NCI-H2081 (cell line): ENCODE data around the gene GZMA.
"Not testable (repeated sequence)": the region's sequence is repeated elsewhere in the genome, so short reads cannot be mapped to it uniquely, and the experiment has no call there.

Experiments used
- DNase-seq, 2 experiments: peaks; one replicate each; lab custom pipeline; 2025; lab: John Stamatoyannopoulos, UW

The GZMA gene

GRCh38 chr5:55102348-55102747 is at the start of gene GZMA:
Gene GZMA (plus strand): TSS chr5:55102646. CDS start chr5:55102683, 37 bp downstream.
- no peak for DNase-seq

DNA sequence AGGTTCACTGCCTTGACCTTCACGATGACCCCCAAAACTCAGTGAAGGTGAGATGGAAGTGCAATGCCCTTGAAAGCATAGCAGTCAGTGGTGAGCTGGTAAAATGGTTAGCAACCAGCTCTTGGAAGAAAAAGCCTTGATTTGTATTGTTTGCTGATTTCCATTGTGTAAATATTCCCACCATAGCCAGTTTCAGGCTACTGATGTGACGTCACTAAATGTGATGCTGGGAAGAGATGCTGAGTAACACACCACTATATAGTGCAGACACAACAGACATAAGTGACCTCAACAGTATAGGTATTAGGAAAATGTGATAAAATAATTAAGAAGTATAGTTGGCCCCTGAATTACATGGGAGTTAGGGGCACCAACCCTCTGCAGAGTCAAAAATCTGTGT is 47.3 kb upstream of the GZMA start:
- DNase-seq, result no peak

DNA sequence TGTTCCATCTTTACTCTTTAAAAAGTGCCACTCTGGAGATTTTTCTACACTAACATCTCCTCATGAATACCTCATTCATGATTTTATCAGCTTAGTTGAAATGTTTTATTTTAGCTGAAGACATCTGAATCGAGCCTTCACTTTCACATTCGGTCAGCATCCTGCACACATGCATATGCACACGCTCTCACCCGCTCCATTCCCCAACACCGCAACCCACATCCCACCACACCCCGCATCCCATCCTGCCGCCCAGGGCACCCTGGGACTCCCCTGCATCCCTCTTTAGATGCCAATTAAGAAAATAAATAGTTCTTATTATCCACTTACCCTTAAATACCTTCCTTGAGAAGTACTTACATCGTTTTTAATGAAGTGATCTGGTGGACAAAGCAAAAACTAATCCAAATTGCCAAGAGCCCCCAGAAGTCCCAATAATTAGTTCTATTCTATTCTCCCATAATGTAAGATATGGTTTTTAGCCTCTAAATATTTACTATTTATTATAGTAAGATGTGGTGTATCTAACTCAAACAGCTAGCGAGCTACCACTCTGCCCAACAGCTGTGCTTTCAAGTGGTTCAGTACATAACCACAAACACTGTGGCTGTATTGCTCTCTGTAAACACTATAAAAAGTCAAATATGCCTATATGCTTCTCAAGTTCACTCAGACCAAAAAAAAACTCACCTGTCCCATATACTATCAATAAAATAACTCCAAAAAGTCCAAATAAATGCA is 40.2 kb upstream of the GZMA start:
- no peak for DNase-seq

- no peak for DNase-seq
These were observed 39.1 kb upstream of the GZMA start for GRCh38 chr5:55063220-55063863.

DNA sequence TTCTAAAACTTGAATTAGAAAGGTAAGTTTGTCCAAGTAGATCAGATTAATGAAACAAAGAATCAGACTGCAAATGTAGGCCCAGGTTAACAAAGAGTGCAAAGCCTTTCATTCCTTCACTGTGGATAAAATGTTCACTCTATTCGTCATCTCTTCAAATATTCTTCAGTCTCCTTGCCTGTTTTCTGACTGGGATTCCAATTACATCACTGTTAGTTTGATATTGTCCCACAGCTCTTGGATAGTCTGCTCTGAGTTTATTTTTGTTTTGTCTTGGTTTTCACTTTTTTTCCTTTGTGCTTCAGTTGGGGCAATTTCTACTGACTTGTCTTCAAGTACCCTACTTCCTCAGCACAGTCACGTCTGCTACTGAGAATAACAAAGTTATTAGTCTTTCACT is 38.5 kb upstream of the GZMA start:
- no peak for DNase-seq

DNA sequence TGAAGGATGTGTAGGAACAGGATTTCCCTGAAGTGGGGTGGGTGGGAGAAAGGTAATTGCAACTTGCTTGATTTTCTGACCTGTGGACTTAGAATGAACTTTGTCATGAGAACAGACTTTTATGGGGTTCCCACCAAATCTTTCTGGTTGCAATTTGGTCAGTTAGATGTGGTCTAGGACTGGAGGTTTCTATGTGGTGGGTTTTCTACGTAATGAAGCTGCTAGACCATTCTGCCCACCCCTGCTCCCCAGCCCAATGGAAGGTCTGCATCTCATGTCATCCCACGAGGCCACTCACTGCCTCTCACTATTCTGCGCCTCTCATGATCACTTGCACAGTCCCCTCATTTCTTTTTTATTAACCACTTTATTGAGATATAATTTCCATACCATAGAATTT is 37.9 kb upstream of the GZMA start:
- no peak for DNase-seq

GRCh38 chr5:55066277-55066676 is 36.2 kb upstream of the GZMA start:
- no peak for DNase-seq

DNA sequence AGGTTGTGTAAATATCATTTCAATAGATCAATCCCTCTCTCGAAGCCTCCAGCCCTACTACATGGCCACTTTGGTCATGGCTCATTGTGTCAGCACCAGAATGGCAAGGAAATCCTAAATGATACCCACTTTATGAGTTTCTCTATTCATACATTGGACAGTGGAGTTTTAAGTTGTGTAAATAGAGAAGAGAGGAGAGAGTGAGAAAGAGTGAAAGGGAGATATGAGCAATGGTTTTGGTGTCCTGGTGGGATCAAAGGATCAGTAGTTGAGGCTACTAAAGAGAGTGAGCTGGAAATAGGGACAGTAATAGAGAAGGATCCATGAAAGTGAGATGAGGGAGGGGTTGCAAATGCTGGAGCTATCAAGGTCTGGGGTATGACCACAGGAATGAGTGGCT is 31.5 kb upstream of the GZMA start:
- no peak for DNase-seq

GRCh38 chr5:55071413-55071812 is 31.0 kb upstream of the GZMA start:
- no peak for DNase-seq

- DNase-seq, result no peak
These were observed 29.8 kb upstream of the GZMA start for GRCh38 chr5:55072666-55073065.

DNA sequence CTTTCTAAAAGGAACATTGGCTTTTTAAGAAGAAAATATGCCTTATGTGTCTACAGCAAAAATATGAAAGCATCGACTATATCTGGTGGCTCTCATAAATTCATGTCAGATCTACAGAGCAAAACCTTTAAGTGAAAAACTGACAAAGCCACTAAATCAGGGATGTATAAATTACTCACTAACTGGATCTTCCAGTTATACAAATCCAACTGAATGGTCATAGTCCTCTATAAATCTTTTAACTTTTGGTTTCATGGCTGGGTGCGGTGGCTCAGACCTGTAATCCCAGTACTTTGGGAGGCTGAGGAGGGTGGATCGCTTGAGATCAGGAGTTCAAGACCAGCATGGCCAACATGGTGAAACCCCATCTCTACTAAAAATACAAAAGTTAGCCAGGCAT is 29.2 kb upstream of the GZMA start:
- no peak for DNase-seq

GRCh38 chr5:55081541-55081940 is 20.9 kb upstream of the GZMA start:
- no peak for DNase-seq

DNA sequence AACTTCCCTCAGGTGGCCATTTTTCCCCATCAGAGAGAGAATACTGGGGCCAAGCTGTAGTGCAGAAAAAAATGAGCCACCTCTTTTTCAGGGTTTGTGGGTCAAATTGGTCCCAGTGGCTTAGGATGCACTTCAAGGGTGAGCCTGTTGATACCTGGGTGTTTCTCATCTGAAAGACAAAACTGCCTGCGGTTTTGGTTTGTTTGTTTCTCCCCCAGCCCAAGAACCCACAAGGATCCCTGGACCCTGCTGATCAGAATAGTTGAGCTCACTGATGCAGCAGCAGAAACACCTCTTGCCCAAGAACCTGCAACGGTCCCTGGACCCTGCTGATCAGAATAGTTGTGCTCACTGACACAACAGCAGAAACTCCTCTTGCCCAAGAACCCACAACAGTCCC is 13.1 kb upstream of the GZMA start:
- not testable (repeated sequence) for DNase-seq

DNA sequence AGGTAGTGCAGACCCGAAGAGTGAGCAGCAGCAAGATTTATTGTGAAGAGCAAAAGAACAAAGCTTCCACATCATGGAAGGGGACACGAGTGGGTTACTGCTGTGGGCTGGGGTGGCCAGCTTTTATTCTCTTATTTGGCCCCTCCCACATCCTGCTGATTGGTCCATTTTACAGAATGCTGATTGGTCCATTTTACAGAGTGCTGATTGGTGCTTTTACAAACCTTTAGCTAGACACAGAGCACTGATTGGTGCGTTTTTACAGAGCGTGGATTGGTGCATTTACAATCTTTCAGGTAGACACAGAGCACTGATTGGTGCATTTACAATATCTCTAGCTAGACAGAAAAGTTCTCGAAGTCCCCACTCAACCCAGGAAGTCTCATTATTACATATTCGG is 11.4 kb upstream of the GZMA start:
- DNase-seq, result not testable (repeated sequence)

DNA sequence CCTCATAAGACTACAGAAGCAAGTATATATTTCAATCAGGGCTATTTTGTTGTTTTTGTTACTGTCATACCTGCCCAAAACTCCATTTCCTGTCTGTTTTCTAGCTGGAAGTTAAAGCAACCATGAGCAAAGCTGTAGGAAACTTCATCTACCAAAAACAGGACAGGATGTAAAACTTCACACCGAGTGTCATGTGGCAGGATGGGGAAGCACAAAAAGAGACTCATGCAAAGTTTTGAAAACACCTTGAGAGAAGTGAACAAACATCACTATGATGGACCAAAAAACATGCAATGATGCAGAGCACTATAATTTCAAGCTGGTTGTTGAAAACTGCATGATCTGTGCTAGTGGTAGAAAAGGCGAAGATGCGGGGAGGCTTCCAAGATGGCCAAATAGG is 6.3 kb upstream of the GZMA start:
- no peak for DNase-seq

DNA sequence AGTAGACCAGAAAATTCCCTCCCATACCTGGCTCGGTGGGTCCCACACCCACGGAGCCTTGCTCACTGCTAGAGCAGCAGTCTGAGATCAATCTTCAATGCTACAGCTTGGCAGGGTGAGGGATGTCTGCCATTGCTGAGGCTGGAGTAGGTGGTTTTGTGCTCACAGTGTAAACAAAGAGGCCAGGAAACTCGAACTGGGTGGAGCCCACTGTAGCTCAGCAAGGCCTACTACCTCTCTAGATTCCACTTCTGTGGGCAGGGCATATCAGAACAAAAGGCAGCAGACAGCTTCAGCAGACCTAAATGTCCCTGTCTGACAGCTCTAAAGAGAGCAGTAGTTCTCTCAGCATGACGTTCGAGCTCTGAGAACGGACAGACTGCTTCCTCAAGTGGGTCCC is 5.6 kb upstream of the GZMA start:
- no peak for DNase-seq

GRCh38 chr5:55101148-55101547 is 1.3 kb upstream of the GZMA start:
- DNase-seq, result not testable (repeated sequence)

DNA sequence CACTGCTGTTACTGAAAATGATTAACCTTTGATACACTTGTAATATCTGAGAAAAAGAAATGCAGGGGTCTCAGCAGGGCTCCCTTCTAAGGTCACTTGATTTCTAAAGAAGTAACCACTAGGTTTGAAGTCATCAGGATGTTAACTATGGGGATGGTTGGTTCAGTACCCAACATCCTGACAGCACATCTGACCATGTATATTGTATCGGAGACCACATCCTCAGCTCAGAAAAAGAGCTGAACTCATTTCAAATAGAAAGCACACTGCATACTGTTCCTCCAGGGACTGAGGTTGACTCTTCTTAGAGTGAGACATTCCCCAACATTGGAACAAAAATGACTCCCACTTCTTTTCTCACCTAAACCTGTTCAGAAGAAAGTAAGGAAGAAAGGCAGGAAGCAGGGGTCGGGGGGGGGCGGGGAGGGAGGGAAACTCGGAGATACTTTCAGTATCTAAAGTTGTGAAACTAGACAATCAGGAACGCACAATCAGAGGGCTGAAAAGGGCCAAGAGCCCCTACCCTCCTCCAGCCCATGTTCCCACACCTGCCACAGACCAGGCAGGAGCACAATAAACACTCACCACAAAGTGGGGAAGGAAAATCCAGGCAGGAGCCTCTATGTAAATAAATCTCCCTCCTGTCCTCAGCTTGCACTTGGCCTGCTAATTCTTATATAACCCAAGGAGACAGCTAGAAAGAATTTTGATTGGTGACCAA is 730 bp upstream of the GZMA start:
- DNase-seq, result no peak

DNA sequence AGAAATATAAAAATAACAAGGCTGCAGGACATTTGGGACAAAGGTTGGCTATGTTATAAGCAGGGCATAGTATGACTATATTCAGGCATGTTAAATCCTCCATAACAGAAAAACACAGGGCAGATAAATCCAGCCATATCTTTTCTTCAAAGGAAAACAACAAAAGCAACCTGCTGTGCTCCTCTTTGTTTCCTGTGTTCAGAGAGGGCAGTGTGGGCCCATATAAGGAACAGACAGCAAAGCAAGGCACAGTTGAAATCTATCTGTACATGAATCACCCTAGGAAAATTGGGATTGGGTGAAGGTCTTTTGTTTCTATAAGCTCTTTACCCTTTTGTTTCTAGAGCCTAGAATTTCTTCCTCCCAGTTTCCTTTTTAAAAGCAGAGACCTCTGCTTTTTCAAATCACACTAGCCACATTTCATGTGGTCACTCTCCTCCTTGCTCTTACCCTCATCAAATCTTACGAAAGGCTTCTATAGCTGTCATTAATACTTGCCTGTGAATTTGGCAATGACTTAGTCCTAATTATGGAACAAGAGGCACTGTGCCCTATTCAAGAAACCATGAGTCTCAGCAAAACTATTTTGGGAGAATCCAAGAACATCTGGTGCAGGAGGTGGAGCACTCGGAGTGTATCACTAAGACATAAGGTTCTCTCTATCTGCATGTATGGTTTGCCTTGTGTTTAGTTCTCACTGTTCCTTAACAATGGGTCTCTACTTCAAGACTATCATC is 1.8 kb downstream of the GZMA start:
- no peak for DNase-seq

- no peak for DNase-seq
These were observed 2.7 kb downstream of the GZMA start for GRCh38 chr5:55104946-55105701.

DNA sequence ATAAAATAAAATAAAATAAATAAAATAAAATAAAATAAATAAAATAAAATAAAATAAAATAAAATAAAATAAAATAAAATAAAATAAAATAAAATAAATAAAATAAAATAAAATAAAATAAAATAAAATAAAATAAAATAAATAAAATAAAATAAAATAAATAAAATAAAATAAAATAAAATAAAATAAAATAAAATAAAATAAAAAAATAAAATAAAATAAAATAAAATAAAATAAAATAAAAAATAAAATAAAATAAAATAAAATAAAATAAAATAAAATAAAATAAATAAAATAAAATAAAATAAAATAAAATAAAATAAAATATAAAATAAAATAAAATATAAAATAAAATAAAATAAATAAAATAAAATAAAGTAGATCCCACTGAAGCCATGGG is 3.5 kb downstream of the GZMA start:
- DNase-seq, result not testable (repeated sequence)

GRCh38 chr5:55108661-55109060 is 6.2 kb downstream of the GZMA start:
- no peak for DNase-seq
